Neuron (in vitro differentiated cells): ENCODE measurements around the gene LHX5.
A peak's percentile ranks its signal among the peaks of the same experiment; 100 is the strongest.

Experiments
- H2AFZ ChIP-seq: one replicate; pipeline ENCODE4 v1.6.1; 2013; ENCODE audit warnings: low read depth, mild to moderate bottlenecking, inconsistent platforms, low read length, moderate library complexity
- H3K27me3 ChIP-seq: one replicate; pipeline ENCODE4 v1.6.1; 2013; ENCODE audit warnings: low read length; ENCODE audit not compliant: insufficient read depth
- H3K36me3 ChIP-seq: one replicate; pipeline ENCODE4 v1.6.1; 2013; ENCODE audit warnings: low read length; ENCODE audit not compliant: insufficient read depth
- H3K4me1 ChIP-seq: one replicate; pipeline ENCODE4 v1.6.1; 2013; ENCODE audit warnings: low read length; ENCODE audit not compliant: insufficient read depth
- H3K4me3 ChIP-seq: 2 replicates; pipeline ENCODE4 v1.5.1; 2013; ENCODE audit warnings: mild to moderate bottlenecking, low read length, moderate library complexity
- H3K9me3 ChIP-seq: one replicate; pipeline ENCODE4 v1.6.1; 2013; ENCODE audit warnings: low read length

LHX5 gene

GRCh38 chr12:113437729-113438100 lies 34.0 kb downstream of the LHX5 start:
- Histone ChIP-seq H3K9me3 (no peaks in the 10 kb centered on the region), H3K36me3 (peaks cover 16% of the 10 kb centered on the region), H2AFZ (no peak overlapping the region), H3K27me3 (no peaks in the 10 kb centered on the region), H3K4me1 (no peaks in the 10 kb centered on the region), H3K4me3 (no peak overlapping the region)

GRCh38 chr12:113436993-113437728 lies 34.5 kb downstream of the LHX5 start:
- Histone ChIP-seq H2AFZ (no peak overlapping the region), H3K36me3 (peaks cover 16% of the 10 kb centered on the region), H3K27me3 (no peaks in the 10 kb centered on the region), H3K9me3 (no peaks in the 10 kb centered on the region), H3K4me1 (no peaks in the 10 kb centered on the region), H3K4me3 (no peak overlapping the region)

GRCh38 chr12:113436586-113436985 lies 35.1 kb downstream of the LHX5 start:
- Histone ChIP-seq H3K4me3 (no peak overlapping the region), H2AFZ (no peak overlapping the region), H3K36me3 (peaks cover 16% of the 10 kb centered on the region), H3K4me1 (no peaks in the 10 kb centered on the region), H3K9me3 (no peaks in the 10 kb centered on the region), H3K27me3 (no peaks in the 10 kb centered on the region)

GRCh38 chr12:113435367-113435766 lies 36.3 kb downstream of the LHX5 start:
- Histone ChIP-seq H3K9me3 (no peaks in the 10 kb centered on the region), H2AFZ (no peak overlapping the region), H3K36me3 (peaks cover 16% of the 10 kb centered on the region), H3K4me3 (no peak overlapping the region), H3K4me1 (no peaks in the 10 kb centered on the region), H3K27me3 (no peaks in the 10 kb centered on the region)

- H3K4me3 ChIP-seq: no peak overlapping the region
- H2AFZ ChIP-seq: no peak overlapping the region
- no peaks in the 10 kb centered on the region for H3K27me3 ChIP-seq
- peaks cover 18% of the 10 kb centered on the region for H3K36me3 ChIP-seq
- no peaks in the 10 kb centered on the region for H3K9me3 ChIP-seq
- no peaks in the 10 kb centered on the region for H3K4me1 ChIP-seq
Measured at GRCh38 chr12:113432986-113433385, 38.7 kb downstream of the LHX5 start.

- H2AFZ ChIP-seq: no peak overlapping the region
- no peaks in the 10 kb centered on the region for H3K27me3 ChIP-seq
- H3K4me1 ChIP-seq: peaks cover 2% of the 10 kb centered on the region
- H3K4me3 ChIP-seq: no peak overlapping the region
- no peaks in the 10 kb centered on the region for H3K9me3 ChIP-seq
- H3K36me3 ChIP-seq: peaks cover 16% of the 10 kb centered on the region
Measured at GRCh38 chr12:113428482-113428881, 43.2 kb downstream of the LHX5 start.

GRCh38 chr12:113427882-113428281 lies 43.8 kb downstream of the LHX5 start:
- Histone ChIP-seq H3K4me1 (peaks cover 8% of the 10 kb centered on the region), H3K36me3 (peaks cover 14% of the 10 kb centered on the region), H2AFZ (no peak overlapping the region), H3K9me3 (no peaks in the 10 kb centered on the region), H3K27me3 (no peaks in the 10 kb centered on the region), H3K4me3 (no peak overlapping the region)

- H3K4me1 ChIP-seq: peaks cover 14% of the 10 kb centered on the region
- H3K27me3 ChIP-seq: no peaks in the 10 kb centered on the region
- H3K4me3 ChIP-seq: no peak overlapping the region
- no peaks in the 10 kb centered on the region for H3K9me3 ChIP-seq
- peaks cover 14% of the 10 kb centered on the region for H3K36me3 ChIP-seq
- no peak overlapping the region for H2AFZ ChIP-seq
Measured at GRCh38 chr12:113425960-113426453, 45.7 kb downstream of the LHX5 start.

- peaks cover 14% of the 10 kb centered on the region for H3K36me3 ChIP-seq
- peaks cover 14% of the 10 kb centered on the region for H3K4me1 ChIP-seq
- no peaks in the 10 kb centered on the region for H3K27me3 ChIP-seq
- H3K4me3 ChIP-seq: no peak overlapping the region
- H3K9me3 ChIP-seq: no peaks in the 10 kb centered on the region
- H2AFZ ChIP-seq: no peak overlapping the region
Measured at GRCh38 chr12:113424915-113425823, 46.5 kb downstream of the LHX5 start.

GRCh38 chr12:113424456-113424855 lies 47.2 kb downstream of the LHX5 start:
- H2AFZ ChIP-seq: no peak overlapping the region
- peaks cover 11% of the 10 kb centered on the region for H3K36me3 ChIP-seq
- H3K4me3 ChIP-seq: no peak overlapping the region
- H3K4me1 ChIP-seq: peaks cover 14% of the 10 kb centered on the region
- no peaks in the 10 kb centered on the region for H3K27me3 ChIP-seq
- no peaks in the 10 kb centered on the region for H3K9me3 ChIP-seq

GRCh38 chr12:113422886-113423669 lies 48.6 kb downstream of the LHX5 start:
- Histone ChIP-seq H2AFZ (no peak overlapping the region), H3K4me3 (peak overlapping the region; percentile 70), H3K9me3 (no peaks in the 10 kb centered on the region), H3K4me1 (peaks cover 14% of the 10 kb centered on the region), H3K36me3 (peaks cover 5% of the 10 kb centered on the region), H3K27me3 (no peaks in the 10 kb centered on the region)

- H3K36me3 ChIP-seq: peaks cover 5% of the 10 kb centered on the region
- no peaks in the 10 kb centered on the region for H3K9me3 ChIP-seq
- H3K27me3 ChIP-seq: no peaks in the 10 kb centered on the region
- peak within 1 kb of the TSS; percentile 11 for H2AFZ ChIP-seq
- H3K4me3 ChIP-seq: peak within 1 kb of the TSS; percentile 70
- H3K4me1 ChIP-seq: peaks cover 14% of the 10 kb centered on the region
Measured at GRCh38 chr12:113422030-113422885, 49.4 kb downstream of the LHX5 start, which contains the start of gene SDSL. Gene SDSL, plus strand, starts transcription at chr12:113422380. Its CDS starts 5,603 bp downstream, at chr12:113427983.
